Peyer's patch (tissue), 4 donors: Measurements from ENCODE around the gene MDFIC.

Source experiments
- CTCF ChIP-seq, 6 experiments: fragments of 450-650 bp in 4 of 6; fragments of 200-600 bp in 2 of 6; sonication (generic) in 1 of 6; IDR thresholded peaks; one replicate each; pipeline ENCODE4 v1.5.1; 2017 to 2019; ENCODE audit warnings: antibody characterized with exemption in 6 of 6, mild to moderate bottlenecking in 3 of 6, moderate library complexity in 1 of 6
- POLR2A ChIP-seq, 2 donors: fragments of 450-650 bp; IDR thresholded peaks; one replicate each; pipeline ENCODE4 v1.5.1; 2017; ENCODE audit warnings: antibody characterized with exemption in 2 of 2, mild to moderate bottlenecking in 2 of 2, moderate library complexity in 2 of 2

DNA sequence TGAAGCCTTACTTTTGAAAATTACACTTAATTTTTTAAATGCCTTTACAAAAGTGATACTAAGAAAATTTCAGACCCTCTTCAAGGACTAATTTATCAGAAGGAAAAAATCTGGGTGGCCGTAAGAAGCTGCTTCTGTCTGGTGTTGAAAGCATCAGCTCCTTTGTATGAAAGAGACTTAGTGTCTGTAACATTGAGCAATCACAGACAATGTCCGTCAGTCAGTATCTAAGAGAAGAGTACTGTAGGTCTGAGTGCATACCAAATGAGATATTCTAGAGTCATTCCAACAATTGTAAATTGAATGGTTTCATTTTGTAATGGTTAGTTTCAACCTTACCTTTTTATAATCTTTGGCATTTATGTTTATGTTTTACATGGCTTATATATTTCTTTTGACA, 11.1 kb upstream of the MDFIC start:
- TF ChIP-seq CTCF (IDR thresholded peaks at IDR 0.05) (no peak), POLR2A (IDR thresholded peaks at IDR 0.05) (no peak)
